Measurements from ENCODE around the gene NELL1.

Gene NELL1

GRCh38 chr11:20644360-20644759, 25.0 kb upstream of the NELL1 start:
- no peak for TF ChIP-seq CTCF (IDR thresholded peaks at IDR 0.05; ENCODE audit: borderline replicate concordance, extremely low read depth, low read length, poor library complexity, severe bottlenecking)
- no peak for TF ChIP-seq EZH2 (IDR thresholded peaks at IDR 0.05; ENCODE audit: borderline replicate concordance, low read depth, low read length, severe bottlenecking)
- H4K20me1 ChIP-seq (ENCODE audit: insufficient read depth, low read length): no peaks in the 10 kb centered on the region
- no peaks in the 10 kb centered on the region for H3K9me3 ChIP-seq (ENCODE audit: insufficient read depth, low read length, severe bottlenecking)

GRCh38 chr11:20647976-20648565, 21.3 kb upstream of the NELL1 start:
- H3K79me2 ChIP-seq (ENCODE audit: insufficient read depth, low read length): no peaks in the 10 kb centered on the region
- ATAC-seq (ENCODE audit: insufficient read depth, low read depth) (peak; percentile 79), DNase-seq (peak; percentile 53)
- no peaks in the 10 kb centered on the region for H3K4me1 ChIP-seq (ENCODE audit: insufficient read depth, low read length)
- no peaks in the 10 kb centered on the region for H3K36me3 ChIP-seq (ENCODE audit: insufficient read depth, low read length)
- TF ChIP-seq EZH2 (IDR thresholded peaks at IDR 0.05; ENCODE audit: borderline replicate concordance, low read depth, low read length, severe bottlenecking): no peak
- peak; percentile 95 for TF ChIP-seq CTCF (IDR thresholded peaks at IDR 0.05; ENCODE audit: borderline replicate concordance, extremely low read depth, low read length, poor library complexity, severe bottlenecking)
- no peak overlapping the region for H2AFZ ChIP-seq (ENCODE audit: low read depth, low read length)
- no peaks in the 10 kb centered on the region for H3K9me3 ChIP-seq (ENCODE audit: insufficient read depth, low read length, severe bottlenecking)
- no peak overlapping the region for H3K4me3 ChIP-seq (ENCODE audit: low read depth in 1 of 2, low read length in 2 of 2)
- no peak overlapping the region for H3K27ac ChIP-seq (ENCODE audit: low read length)
- no peak overlapping the region for H3K4me2 ChIP-seq (ENCODE audit: insufficient read depth, low read length)
- no peaks in the 10 kb centered on the region for H4K20me1 ChIP-seq (ENCODE audit: insufficient read depth, low read length)
- no peaks in the 10 kb centered on the region for H3K27me3 ChIP-seq (ENCODE audit: insufficient read depth, low read length, poor library complexity)
- no peak overlapping the region for H3K9ac ChIP-seq (ENCODE audit: low read depth, low read length)

More at GRCh38 chr11:20644360-20644759, 25.0 kb upstream of the NELL1 start:
- Histone ChIP-seq H3K27ac (ENCODE audit: low read length) (no peak overlapping the region), H3K79me2 (ENCODE audit: insufficient read depth, low read length) (no peaks in the 10 kb centered on the region), H3K4me3 (ENCODE audit: low read depth in 1 of 2, low read length in 2 of 2) (no peak overlapping the region), H3K4me1 (ENCODE audit: insufficient read depth, low read length) (no peaks in the 10 kb centered on the region), H3K27me3 (ENCODE audit: insufficient read depth, low read length, poor library complexity) (no peaks in the 10 kb centered on the region), H3K9ac (ENCODE audit: low read depth, low read length) (no peak overlapping the region), H3K36me3 (ENCODE audit: insufficient read depth, low read length) (no peaks in the 10 kb centered on the region), H2AFZ (ENCODE audit: low read depth, low read length) (no peak overlapping the region), H3K4me2 (ENCODE audit: insufficient read depth, low read length) (no peak overlapping the region)
- DNase-seq (no peak), ATAC-seq (ENCODE audit: insufficient read depth, low read depth) (no peak)

DNA sequence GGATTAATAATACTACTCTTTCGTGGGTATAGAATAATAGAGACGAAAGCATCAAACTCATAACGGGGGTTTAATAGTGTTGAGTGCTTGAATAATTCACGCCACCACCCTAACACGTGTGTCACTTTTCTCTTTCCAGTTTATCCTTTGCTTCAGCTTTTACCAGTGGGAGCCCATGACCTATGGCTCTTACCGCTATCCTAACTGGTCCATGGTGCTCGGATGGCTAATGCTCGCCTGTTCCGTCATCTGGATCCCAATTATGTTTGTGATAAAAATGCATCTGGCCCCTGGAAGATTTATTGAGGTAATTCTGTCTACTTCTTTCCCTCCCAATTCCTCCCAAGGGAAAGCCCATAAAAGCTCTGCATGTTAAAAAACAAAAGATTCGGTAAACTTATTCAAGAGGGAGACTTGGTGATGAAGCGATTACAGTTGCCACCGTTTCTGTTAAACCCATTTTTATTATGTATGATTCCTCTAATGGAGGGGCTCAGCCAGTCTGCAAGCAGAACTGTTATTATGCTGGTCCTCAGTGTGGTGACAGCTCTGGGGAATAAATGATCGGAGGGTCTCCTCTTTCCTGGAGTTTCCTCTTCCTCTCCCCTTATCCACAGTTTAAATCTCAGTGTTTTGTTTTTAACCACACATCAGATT, 17.1 kb upstream of the NELL1 start:
- Histone ChIP-seq H3K9ac (ENCODE audit: low read depth, low read length) (no peak overlapping the region), H3K4me1 (ENCODE audit: insufficient read depth, low read length) (no peaks in the 10 kb centered on the region)
- no peak for ATAC-seq (ENCODE audit: insufficient read depth, low read depth)

More for the DNA sequence above, 17.1 kb upstream of the NELL1 start:
- Histone ChIP-seq H3K27ac (ENCODE audit: low read length) (no peak overlapping the region), H2AFZ (ENCODE audit: low read depth, low read length) (no peak overlapping the region), H3K79me2 (ENCODE audit: insufficient read depth, low read length) (no peaks in the 10 kb centered on the region), H3K27me3 (ENCODE audit: insufficient read depth, low read length, poor library complexity) (no peaks in the 10 kb centered on the region), H3K36me3 (ENCODE audit: insufficient read depth, low read length) (no peaks in the 10 kb centered on the region), H4K20me1 (ENCODE audit: insufficient read depth, low read length) (no peaks in the 10 kb centered on the region), H3K9me3 (ENCODE audit: insufficient read depth, low read length, severe bottlenecking) (no peaks in the 10 kb centered on the region), H3K4me3 (ENCODE audit: low read depth in 1 of 2, low read length in 2 of 2) (no peak overlapping the region), H3K4me2 (ENCODE audit: insufficient read depth, low read length) (no peak overlapping the region)
- DNase-seq: no peak
- TF ChIP-seq EZH2 (IDR thresholded peaks at IDR 0.05; ENCODE audit: borderline replicate concordance, low read depth, low read length, severe bottlenecking) (no peak), CTCF (IDR thresholded peaks at IDR 0.05; ENCODE audit: borderline replicate concordance, extremely low read depth, low read length, poor library complexity, severe bottlenecking) (no peak)
